B cell (primary cell): ENCODE data around the gene SH3RF3.

Experiments used
- CTCF ChIP-seq: fragments of 200-600 bp; IDR thresholded peaks from one replicate; pipeline ENCODE4 v1.8.0; 2022; ENCODE audit warnings: antibody characterized with exemption, mild to moderate bottlenecking
- EZH2 ChIP-seq: IDR thresholded peaks from 2 replicates; pipeline ENCODE4 v1.6.1; 2012; ENCODE audit warnings: borderline replicate concordance, low read depth, mild to moderate bottlenecking, moderate library complexity, low read length; ENCODE audit not compliant: insufficient read depth, poor library complexity, severe bottlenecking

GRCh38 chr2:109486711-109487535 lies 357.9 kb downstream of the SH3RF3 start:
- TF ChIP-seq CTCF (no peak), EZH2 (no peak)
